Metanephros (tissue), 2 donors: Measurements from ENCODE around the gene CEP43. TPM values are rescaled to one million over a fixed set of nuclear protein-coding genes. Genes with fewer than 3 reads are reported as not detected.

Experiments used
- small RNA-seq: library from RNA; depleted of rRNA; stranded (forward); fragments of <200 nt; gene quantifications from one replicate; pipeline ENCODE3, GENCODE V24; 2014; ENCODE audit warnings: low replicate concordance
- total RNA-seq: library from RNA; depleted of rRNA; stranded (reverse); fragments of >200 nt; gene quantifications from one replicate; pipeline ENCODE4 v1.2.3, GENCODE V29; 2014

The CEP43 gene
- total RNA-seq = 27.3 TPM

GRCh38 chr6:166999145-166999883 is at the start of gene CEP43:
CEP43 (plus strand) TSS chr6:166999397; CDS start chr6:166999413, 16 bp downstream.

GRCh38 chr6:166956444-166957086 is 42.6 kb upstream of the CEP43 start, which contains the start of gene RNASET2:
RNASET2 (minus strand) TSS chr6:166956550; CDS start chr6:166956182, 368 bp downstream.

Small RNA genes lying within 50 kb of the gene (small RNA-seq; reads per million reads assigned to genes)
- not detected for gene MIR3939

Other genes starting within 250 kb of the CEP43 start
- 73.1 TPM for gene RNASET2, start 42.8 kb upstream of the CEP43 start, total RNA-seq
- gene CCR6, start 123.7 kb downstream of the CEP43 start, total RNA-seq = not detected
- gene GPR31, start 158.6 kb downstream of the CEP43 start, total RNA-seq = not detected